ENCODE data around the gene LOXHD1. TPM values are rescaled to one million over a fixed set of nuclear protein-coding genes. Genes with fewer than 3 reads are reported as not detected.

Gene LOXHD1
- total and polyA plus RNA-seq, 10 of the 15 experiments (the other 5 are each of a cell fraction or from before 2014, with no cell fraction given), result not detected

- Histone ChIP-seq H4K20me1 (ENCODE audit: control insufficient read depth, insufficient read depth) (no peaks in the 10 kb centered on the region), H2AFZ (ENCODE audit: control insufficient read depth, low read depth, low read length) (no peak overlapping the region), H3K9ac (ENCODE audit: control insufficient read depth, insufficient read depth, low read length) (no peak overlapping the region), H3K4me2 (ENCODE audit: control insufficient read depth, insufficient read depth) (no peak overlapping the region), H3K9me3 (replicated peaks; ENCODE audit: control insufficient read depth, insufficient read depth, low read length) (no peaks in the 10 kb centered on the region), H3K4me1 (ENCODE audit: control insufficient read depth, insufficient read depth, low read length) (peaks cover 16% of the 10 kb centered on the region), H3K36me3 (ENCODE audit: control insufficient read depth in 2 of 2, insufficient read depth in 2 of 2, low read length in 1 of 2) (no peaks in the 10 kb centered on the region), H3K27me3 (replicated peaks in 1 of 2; ENCODE audit: control insufficient read depth in 2 of 2, insufficient read depth in 2 of 2, low read length in 1 of 2) (0 out of 4 replicates have a peak, but pooled peaks cover 0 to 3% of the 10 kb centered on the region in 2 experiments), H3K27ac (ENCODE audit: control insufficient read depth, insufficient read depth) (no peak overlapping the region), H3K4me3 (no peak overlapping the region), H3K79me2 (ENCODE audit: control insufficient read depth, insufficient read depth, low read length) (no peaks in the 10 kb centered on the region)
- WGBS (ENCODE audit: insufficient coverage, insufficient replicate concordance, low lambda C conversion rate, missing lambda C conversion rate), result 50% methylated on average over 6 of the region's 6 CpGs
- no peak for FAIRE-seq
- intact Hi-C loops (cut with micrococcal nuclease; ENCODE audit: unreplicated experiment) (no loop called here), in situ Hi-C loops (cut with MboI) (no loop called here)
- DNase-seq (ENCODE audit: low read depth, low spot score), result no peak
- CTCF ChIA-PET, result no interaction called here
- no peak for ATAC-seq
- SMC1A ChIA-PET (ENCODE audit: uncharacterized antibody, unreplicated experiment), result no interaction called here
- POLR2A ChIA-PET, result no interaction called here
- no TSS peak for BruUV-seq (replicated peaks)
- TF ChIP-seq STAT3 (IDR thresholded peaks at IDR 0.05; ENCODE audit: low read depth, low read length) (no peak), PBX3 (IDR thresholded peaks at IDR 0.05; ENCODE audit: insufficient replicate concordance, low read depth, low read length) (no peak), ATF3 (IDR thresholded peaks at IDR 0.05; ENCODE audit: borderline replicate concordance, extremely low read depth, low read depth, low read length) (no peak), SIN3A (IDR thresholded peaks at IDR 0.05; ENCODE audit: low read depth, low read length) (no peak), CBX5 (IDR thresholded peaks at IDR 0.05; ENCODE audit: low read depth) (no peak), YY1 (IDR thresholded peaks at IDR 0.05; ENCODE audit: low read depth, low read length) (no peak), ASH2L (IDR thresholded peaks at IDR 0.05; ENCODE audit: borderline replicate concordance, low read depth) (no peak), NFYB (IDR thresholded peaks at IDR 0.05; ENCODE audit: insufficient read depth, low read depth, low read length) (no peak), BCL3 (IDR thresholded peaks at IDR 0.05; ENCODE audit: borderline replicate concordance, insufficient read depth, low read depth, low read length, poor library complexity, severe bottlenecking) (no peak), MXI1 (IDR thresholded peaks at IDR 0.05; ENCODE audit: low read depth, low read length) (no peak), FOS (IDR thresholded peaks at IDR 0.05; ENCODE audit: borderline replicate concordance, extremely low read depth, insufficient read length) (no peak)
- TF ChIP-seq, protein P1, sequence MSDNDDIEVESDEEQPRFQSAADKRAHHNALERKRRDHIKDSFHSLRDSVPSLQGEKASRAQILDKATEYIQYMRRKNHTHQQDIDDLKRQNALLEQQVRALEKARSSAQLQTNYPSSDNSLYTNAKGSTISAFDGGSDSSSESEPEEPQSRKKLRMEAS (IDR thresholded peaks at IDR 0.05; ENCODE audit: low read depth, low read length), result no peak
- RAD21 ChIA-PET (ENCODE audit: unreplicated experiment), result interaction anchor here (0.6 kb wide), 1 partner anchor 424 kb away, joined by 4 read pairs; no protein-coding TSS in a partner anchor
These were observed 86.4 kb downstream of the LOXHD1 start for GRCh38 chr18:46570666-46571065.

Data from GM12878 (cell line).